Esophagus muscularis mucosa (tissue), 4 donors: Measurements from ENCODE around the gene FGF22. TPM values are rescaled to one million over a fixed set of nuclear protein-coding genes. Genes with fewer than 3 reads are reported as not detected.
A peak's percentile ranks its signal among the peaks of the same experiment; 100 is the strongest.

Experiments used
- DNase-seq: peaks from one replicate; pipeline ENCODE4 v3.0.0-alpha.2; 2017; ENCODE audit errors: extremely low spot score
- H3K27ac ChIP-seq, 4 donors: fragments of 200-600 bp; sonication (generic); replicated peaks in 1 of 4; 1 replicate in 3 of 4; 2 replicates in 1 of 4; pipeline ENCODE4 v1.5.1; 2016 to 2019; ENCODE audit warnings: mild to moderate bottlenecking in 1 of 4
- H3K27me3 ChIP-seq, 4 donors: fragments of 200-600 bp; sonication (generic); one replicate each; pipeline versions ENCODE4 v1.5.1 to v1.6.0; 2016 to 2019
- H3K36me3 ChIP-seq, 4 donors: fragments of 200-600 bp; sonication (generic); one replicate each; pipeline ENCODE4 v1.5.1; 2016 to 2019
- H3K4me1 ChIP-seq, 4 donors: fragments of 200-600 bp; sonication (generic); one replicate each; pipeline ENCODE4 v1.5.1; 2016 to 2019
- H3K4me3 ChIP-seq, 4 donors: fragments of 200-600 bp; sonication (generic); 1 replicate in 2 of 4; 2 replicates in 2 of 4; pipeline ENCODE4 v1.5.1; 2016 to 2019; ENCODE audit warnings: mild to moderate bottlenecking in 4 of 4, moderate library complexity in 1 of 4
- H3K9me3 ChIP-seq, 4 donors: fragments of 200-600 bp; sonication (generic); 1 replicate in 3 of 4; 2 replicates in 1 of 4; pipeline ENCODE4 v1.5.1; 2016 to 2019
- CTCF ChIP-seq, 3 experiments: fragments of 200-600 bp in 2 of 3; fragments of 450-650 bp in 1 of 3; sonication (generic) in 2 of 3; IDR thresholded peaks; one replicate each; pipeline ENCODE4 v1.5.1; 2017 to 2019; ENCODE audit warnings: antibody characterized with exemption in 3 of 3, mild to moderate bottlenecking in 2 of 3, moderate library complexity in 1 of 3
- EP300 ChIP-seq: sonication (generic); formaldehyde crosslinking; IDR thresholded peaks from one replicate; pipeline ENCODE4 v1.6.1; 2017; ENCODE audit warnings: antibody characterized with exemption
- POLR2A ChIP-seq: fragments of 450-650 bp; IDR thresholded peaks from one replicate; pipeline ENCODE4 v1.6.1; 2017; ENCODE audit warnings: antibody characterized with exemption, moderate library complexity, mild to moderate bottlenecking, low read depth
- POLR2AphosphoS5 ChIP-seq, 2 donors: sonication (generic); formaldehyde crosslinking; IDR thresholded peaks; one replicate each; pipeline ENCODE4 v1.6.1; 2017; ENCODE audit warnings: antibody characterized with exemption in 2 of 2
- WGBS: methylation state at CpG from one replicate; pipeline ENCODE4 v1.1.5; 2018; 5-methylcytosine and 5-hydroxymethylcytosine counted together
- intact Hi-C: fragments of 100-400 bp; cut with DNase I; formaldehyde crosslinking; loops from one replicate; pipeline ENCODE4 v1.15.1; 2023
- total RNA-seq, 4 donors: library from RNA; depleted of rRNA; stranded (reverse); fragments of >200 nt; gene quantifications; one replicate each; pipeline versions ENCODE4 v1.1.0 to v1.2.1, GENCODE V29; 2016

The FGF22 gene
- 1 to 10 TPM in 2 of 4 donors, under 1 TPM in 2; 0.50 to 2.1 (median 1.4) TPM for total RNA-seq

GRCh38 chr19:639253-640160 is at the start of gene FGF22:
FGF22 (plus strand) TSS chr19:639879; CDS start chr19:639926, 47 bp downstream.
- Histone ChIP-seq H3K9me3 (no peaks in the 10 kb centered on the region), H3K27me3 (no peaks in the 10 kb centered on the region), H3K36me3 (peaks cover 0 to 3% (median 0%) of the 10 kb centered on the region in 4 donors), H3K4me1 (peaks cover 14 to 31% (median 23%) of the 10 kb centered on the region in 4 donors), H3K27ac (peak within 1 kb of the TSS; percentile 61 to 79 (median 70)), H3K4me3 (peak within 1 kb of the TSS; percentile 56 to 63 (median 58))
- intact Hi-C loops: no loop called here
- DNase-seq: peak; percentile 99
- WGBS: 8% methylated on average over 27 of the region's 109 CpGs
- TF ChIP-seq POLR2AphosphoS5 (IDR thresholded peaks at IDR 0.05): peak in 1 of 2 donors; percentile 59
- peak in 1 of 3 experiments; percentile 13 for TF ChIP-seq CTCF (IDR thresholded peaks at IDR 0.05)
- no peak for TF ChIP-seq EP300
- no peak for TF ChIP-seq POLR2A

GRCh38 chr19:590396-590745 is 49.3 kb upstream of the FGF22 start:
- H3K9me3 ChIP-seq: no peaks in the 10 kb centered on the region
- peaks cover 12 to 94% (median 35%) of the 10 kb centered on the region in 4 donors for H3K27me3 ChIP-seq
- 0% methylated on average over 2 of the region's 50 CpGs for WGBS
- H3K36me3 ChIP-seq: no peaks in the 10 kb centered on the region
- H3K4me3 ChIP-seq: peak overlapping the region in 2 of 4 donors; percentile 30 to 43
- H3K4me1 ChIP-seq: peaks cover 21 to 36% (median 29%) of the 10 kb centered on the region in 4 donors
- intact Hi-C loops: no loop called here
- no peak overlapping the region for H3K27ac ChIP-seq
- TF ChIP-seq EP300: no peak
- TF ChIP-seq POLR2A: no peak
- no peak for TF ChIP-seq CTCF (IDR thresholded peaks at IDR 0.05)
- no peak for DNase-seq

GRCh38 chr19:590750-591098 is 49.0 kb upstream of the FGF22 start:
- intact Hi-C loops: no loop called here
- peaks cover 21 to 36% (median 29%) of the 10 kb centered on the region in 4 donors for H3K4me1 ChIP-seq
- TF ChIP-seq CTCF (IDR thresholded peaks at IDR 0.05) (no peak), EP300 (no peak)
- no peaks in the 10 kb centered on the region for H3K36me3 ChIP-seq
- H3K4me3 ChIP-seq: peak overlapping the region in 2 of 4 donors; percentile 30 to 43
- no peaks in the 10 kb centered on the region for H3K9me3 ChIP-seq
- no peak for DNase-seq
- 23% methylated on average over 6 of the region's 41 CpGs for WGBS
- no peak overlapping the region for H3K27ac ChIP-seq
- H3K27me3 ChIP-seq: peaks cover 12 to 93% (median 35%) of the 10 kb centered on the region in 4 donors

GRCh38 chr19:591099-591958 is 48.4 kb upstream of the FGF22 start:
- peaks cover 12 to 93% (median 35%) of the 10 kb centered on the region in 4 donors for H3K27me3 ChIP-seq
- no peaks in the 10 kb centered on the region for H3K36me3 ChIP-seq
- intact Hi-C loops: no loop called here
- H3K27ac ChIP-seq: no peak overlapping the region
- peaks cover 21 to 36% (median 29%) of the 10 kb centered on the region in 4 donors for H3K4me1 ChIP-seq
- H3K4me3 ChIP-seq: no peak overlapping the region
- no peaks in the 10 kb centered on the region for H3K9me3 ChIP-seq
- WGBS: 30% methylated on average over 47 of the region's 75 CpGs
- no peak for DNase-seq
- no peak for TF ChIP-seq POLR2AphosphoS5 (IDR thresholded peaks at IDR 0.05)

- no CpG with 5 or more reads among the region's 19 CpGs for WGBS
- intact Hi-C loops: no loop called here
- H3K4me1 ChIP-seq: peaks cover 21 to 36% (median 29%) of the 10 kb centered on the region in 4 donors
- H3K36me3 ChIP-seq: no peaks in the 10 kb centered on the region
- DNase-seq: no peak
- no peak overlapping the region for H3K4me3 ChIP-seq
- H3K9me3 ChIP-seq: no peaks in the 10 kb centered on the region
- TF ChIP-seq POLR2AphosphoS5 (IDR thresholded peaks at IDR 0.05) (no peak), POLR2A (no peak), CTCF (IDR thresholded peaks at IDR 0.05) (no peak), EP300 (no peak)
- H3K27ac ChIP-seq: no peak overlapping the region
- H3K27me3 ChIP-seq: peaks cover 12 to 93% (median 35%) of the 10 kb centered on the region in 4 donors
Measured at GRCh38 chr19:592101-592500, 47.6 kb upstream of the FGF22 start.
